Kidney tubule cell (primary cell): ENCODE data around the gene TTC23L.
"Not testable (repeated sequence)": the region's sequence is repeated elsewhere in the genome, so short reads cannot be mapped to it uniquely, and the experiment has no call there.

Experiments
- DNase-seq: peaks from one replicate; pipeline ENCODE4 v3.0.0-alpha.2; 2018; ENCODE audit warnings: low spot score

The TTC23L gene, protein sequence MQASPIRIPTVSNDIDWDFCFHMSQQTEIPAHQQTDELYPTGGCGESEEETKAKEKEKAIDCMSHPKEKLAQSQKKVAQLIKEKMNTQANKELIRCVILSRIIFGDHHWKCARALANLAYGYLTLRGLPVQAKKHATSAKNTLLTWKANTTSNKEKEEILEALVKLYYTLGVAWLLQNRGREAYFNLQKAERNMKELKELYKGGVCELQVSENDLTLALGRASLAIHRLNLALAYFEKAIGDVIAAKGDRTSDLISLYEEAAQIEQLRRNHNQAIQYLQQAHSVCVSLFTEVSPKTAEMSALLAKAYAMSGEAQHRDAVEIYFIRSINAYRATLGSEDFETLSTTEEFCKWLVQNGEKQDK

DNA sequence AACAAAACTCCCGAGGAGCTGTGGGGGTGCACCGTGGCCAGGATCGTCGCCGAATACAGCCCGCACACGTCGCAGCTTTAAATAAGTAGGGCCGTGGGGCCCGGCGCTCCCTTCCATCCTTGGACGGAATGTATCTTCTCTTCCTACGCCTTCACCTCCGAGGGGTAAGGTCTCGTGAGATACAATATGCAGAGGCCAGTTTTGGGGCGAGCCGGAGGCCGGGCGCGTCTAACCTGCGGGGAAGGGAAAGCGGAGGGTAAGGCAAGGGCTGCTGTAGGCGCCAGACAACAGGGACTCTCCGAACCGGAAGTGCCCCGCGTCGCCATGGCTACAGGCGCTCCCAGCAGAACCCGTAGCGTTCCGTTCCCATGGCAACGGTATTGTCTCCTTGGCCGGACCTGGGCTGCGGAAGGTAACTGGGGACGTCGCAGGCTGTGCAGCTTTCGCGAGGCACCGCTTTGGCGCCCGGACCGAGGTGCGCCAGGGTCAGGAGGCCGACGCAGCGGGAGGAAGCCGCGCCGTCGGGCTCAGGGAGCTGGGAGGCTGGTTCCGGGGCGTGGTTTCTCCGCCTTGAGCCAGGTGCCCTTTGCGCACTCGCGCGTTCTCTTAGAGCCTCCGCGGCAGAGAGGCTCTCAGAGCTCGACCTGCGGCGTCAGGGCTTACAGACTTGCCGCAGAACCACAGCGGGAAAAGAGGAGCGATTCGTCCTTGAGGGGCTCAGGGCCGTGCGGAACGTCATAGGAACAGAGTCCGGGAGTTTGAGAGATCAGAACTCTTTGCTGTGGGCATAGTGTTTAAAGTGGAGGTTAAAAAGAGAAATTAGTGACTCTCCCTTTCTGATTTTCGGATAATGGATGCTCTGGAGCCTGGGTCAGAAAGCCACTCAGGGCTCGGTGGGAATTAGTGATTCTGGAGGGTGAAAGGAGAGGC lies at the start of gene TTC23L:
TSS of gene TTC23L (plus strand) at position 380 of the 930 bp plus-strand sequence. CDS start 1,508 bp downstream, outside the sequence.
- DNase-seq = peak; percentile 92

DNA sequence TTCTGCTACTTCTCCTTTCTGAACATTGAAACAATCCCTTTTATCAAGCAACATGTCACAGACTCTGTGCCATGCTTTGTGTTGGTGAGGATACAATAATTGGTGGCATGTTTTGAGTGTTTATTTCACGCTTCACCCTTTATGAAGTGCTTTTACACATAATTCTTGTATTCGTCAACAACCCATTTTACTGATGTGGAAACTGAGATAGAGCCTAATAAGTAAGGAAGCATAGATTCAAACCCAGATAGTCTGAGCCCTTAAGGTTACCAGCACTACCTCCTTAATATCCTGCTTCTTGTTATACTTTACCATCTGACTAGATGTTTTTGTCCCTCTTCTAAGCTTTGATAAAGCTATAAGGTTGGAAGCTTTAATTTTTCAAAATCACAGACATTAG lies 49.3 kb upstream of the TTC23L start:
- DNase-seq = no peak

DNA sequence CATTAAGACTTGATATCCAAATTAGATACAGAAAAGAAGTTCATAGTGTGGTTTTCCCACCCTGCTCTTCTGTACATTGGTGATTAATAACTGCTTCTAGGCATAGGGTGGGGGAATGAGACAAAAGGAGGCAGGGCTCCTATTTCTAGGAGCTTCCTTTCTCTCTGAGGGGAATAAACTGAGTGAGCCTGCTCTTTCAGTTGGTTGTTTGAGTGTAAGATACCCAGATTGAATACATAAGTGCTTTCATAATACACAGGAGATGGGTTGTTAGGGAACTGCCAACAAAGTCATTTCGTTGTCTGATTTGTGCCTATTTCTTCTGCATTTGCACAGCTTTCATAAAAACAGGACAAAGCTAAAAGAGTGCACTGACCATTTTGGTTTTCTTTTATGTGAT lies 48.9 kb upstream of the TTC23L start:
- DNase-seq = no peak

DNA sequence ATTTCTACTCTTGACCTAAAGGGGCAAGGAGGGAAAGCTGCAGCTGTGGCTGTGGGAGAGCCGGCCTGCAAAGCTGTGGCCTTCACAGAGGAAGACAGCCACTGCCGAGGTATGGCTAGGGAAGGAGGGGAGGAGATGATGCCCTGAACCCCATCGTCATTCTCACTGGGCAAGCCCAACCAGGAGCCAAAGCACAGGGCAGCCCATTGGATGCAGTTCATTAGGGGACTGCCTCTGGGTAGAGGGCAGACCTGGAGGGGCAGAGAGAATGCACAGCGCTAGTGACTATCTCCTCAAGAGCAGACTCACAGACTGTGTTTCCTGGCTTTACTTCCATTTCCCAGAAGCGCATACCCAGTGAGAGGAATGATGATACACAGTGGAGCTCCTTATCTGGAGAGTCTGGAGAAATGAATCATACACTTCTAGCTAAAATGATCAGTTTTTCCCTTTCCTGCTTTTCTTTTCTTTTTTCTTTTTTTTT lies 47.2 kb upstream of the TTC23L start:
- peak; percentile 17 for DNase-seq

DNA sequence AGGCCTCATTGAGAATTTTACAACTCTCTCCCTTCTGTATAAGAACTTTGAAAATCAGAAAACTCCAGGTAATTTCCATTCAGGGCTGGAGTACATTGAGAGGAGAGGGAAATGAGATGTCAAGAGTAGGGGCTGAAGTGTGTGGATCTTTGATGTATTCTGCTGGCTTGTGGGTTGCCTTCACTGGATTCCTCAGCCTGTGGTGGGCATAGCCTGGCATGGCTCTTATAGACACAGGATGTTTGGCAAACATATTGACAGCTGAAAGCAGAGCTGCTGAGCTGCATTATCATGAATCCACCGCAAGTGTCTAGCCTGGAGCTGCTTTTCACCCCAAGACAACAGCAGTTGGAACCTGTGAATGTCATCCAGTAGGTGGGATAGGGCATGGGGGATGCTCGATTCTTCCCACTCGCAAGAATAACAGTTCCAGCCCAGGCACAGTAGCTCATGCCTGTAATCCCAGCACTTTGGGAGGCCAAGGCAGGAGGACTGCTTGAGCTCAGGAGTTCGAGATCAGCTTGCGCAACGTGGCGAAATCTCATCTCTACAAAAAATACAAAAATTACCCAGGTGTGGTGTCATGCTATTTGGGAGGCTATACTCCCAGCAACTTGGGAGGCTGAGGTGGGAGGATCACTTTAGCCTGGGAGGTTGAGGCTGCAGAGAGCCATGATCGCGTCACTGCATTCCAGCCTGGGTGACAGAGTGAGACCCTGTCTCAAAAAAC lies 36.0 kb upstream of the TTC23L start:
- no peak for DNase-seq

DNA sequence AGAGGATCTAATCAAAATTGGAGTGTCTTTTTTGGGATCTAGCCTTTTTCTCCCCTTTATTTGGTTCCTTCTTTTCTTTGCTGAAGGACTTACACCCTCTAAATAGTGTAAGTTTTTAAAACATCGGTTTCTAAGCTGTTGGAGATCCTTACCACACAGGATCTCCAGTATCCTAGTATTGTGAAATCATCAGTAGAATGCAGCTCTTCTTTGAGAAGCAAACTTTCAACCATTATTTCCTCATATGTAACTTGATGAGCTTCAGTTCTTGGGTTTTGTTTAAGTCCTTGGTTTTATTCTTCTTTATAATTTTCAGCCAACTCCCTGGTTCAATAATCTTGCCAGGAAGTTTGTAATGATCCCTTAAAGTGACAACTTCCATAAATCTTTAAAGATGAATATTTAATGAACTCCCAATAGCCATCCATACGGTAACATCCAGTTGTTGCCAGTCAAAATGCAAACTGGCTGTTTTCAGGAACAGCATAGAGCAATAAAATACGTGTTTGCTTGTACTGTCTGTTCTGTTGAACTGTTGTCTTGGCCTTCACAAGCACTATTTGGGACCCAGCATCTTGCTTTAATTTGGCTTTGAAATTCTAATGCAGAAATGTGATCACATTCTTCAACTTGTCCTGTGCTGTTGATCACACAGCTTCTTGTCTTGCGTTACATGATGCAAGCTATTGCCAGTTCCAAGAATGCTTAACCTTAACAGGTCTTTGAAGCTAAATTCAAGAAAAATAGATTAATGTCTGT lies 34.8 kb upstream of the TTC23L start:
- no peak for DNase-seq

DNA sequence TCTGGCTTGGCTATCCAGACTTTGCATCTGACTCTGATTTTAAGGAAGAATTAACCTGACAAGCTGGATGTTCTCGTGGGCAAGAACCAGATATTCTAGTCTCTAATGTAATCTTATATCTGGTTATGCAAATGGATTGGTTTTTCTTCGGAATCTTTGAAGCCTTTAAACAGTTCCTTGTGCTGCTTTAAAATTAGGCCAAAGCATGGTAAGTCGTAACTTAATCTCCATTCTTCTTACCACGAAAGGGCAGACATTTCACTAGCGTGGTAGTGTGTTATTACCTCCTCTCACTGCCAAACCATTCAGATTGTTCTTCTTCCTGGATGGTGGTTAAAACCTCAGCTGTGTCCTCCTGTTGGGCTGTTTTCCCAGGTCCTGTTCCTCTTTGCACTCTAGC lies 34.1 kb upstream of the TTC23L start:
- no peak for DNase-seq

DNA sequence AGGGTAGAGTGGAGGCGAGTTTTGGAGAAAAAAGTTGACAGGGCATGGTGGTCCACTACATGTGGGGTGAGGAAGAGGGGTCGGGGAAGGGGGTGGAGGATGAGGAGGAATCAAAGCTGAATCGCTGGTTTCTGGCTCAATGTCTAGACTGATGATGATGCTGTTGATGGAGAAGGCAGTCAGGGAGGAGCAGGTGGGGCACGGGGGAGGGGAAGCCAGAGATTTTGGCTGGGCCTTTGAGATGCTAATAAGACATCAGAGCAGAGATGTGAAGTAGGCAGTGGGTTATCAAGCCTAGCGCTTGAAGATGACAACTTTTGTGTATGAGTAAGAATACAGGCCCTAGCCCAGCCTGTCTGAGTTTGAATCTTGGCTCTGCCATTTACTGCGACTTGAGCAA lies 32.4 kb upstream of the TTC23L start:
- DNase-seq = no peak

DNA sequence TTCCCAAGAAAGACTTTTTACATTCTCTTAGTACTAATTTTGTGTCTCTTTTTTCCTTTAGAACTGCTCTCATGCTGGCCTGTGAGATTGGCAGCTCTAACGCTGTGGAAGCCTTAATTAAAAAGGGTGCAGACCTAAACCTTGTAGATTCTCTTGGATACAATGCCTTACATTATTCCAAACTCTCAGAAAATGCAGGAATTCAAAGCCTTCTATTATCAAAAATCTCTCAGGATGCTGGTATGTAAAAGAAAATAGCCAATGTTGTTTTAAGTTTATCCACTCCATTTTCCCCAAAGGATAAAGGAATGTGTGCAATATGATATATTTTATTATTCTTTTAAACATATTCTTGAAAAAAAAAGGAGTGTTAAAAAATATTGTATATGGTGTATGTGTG lies 27.3 kb upstream of the TTC23L start:
- no peak for DNase-seq

DNA sequence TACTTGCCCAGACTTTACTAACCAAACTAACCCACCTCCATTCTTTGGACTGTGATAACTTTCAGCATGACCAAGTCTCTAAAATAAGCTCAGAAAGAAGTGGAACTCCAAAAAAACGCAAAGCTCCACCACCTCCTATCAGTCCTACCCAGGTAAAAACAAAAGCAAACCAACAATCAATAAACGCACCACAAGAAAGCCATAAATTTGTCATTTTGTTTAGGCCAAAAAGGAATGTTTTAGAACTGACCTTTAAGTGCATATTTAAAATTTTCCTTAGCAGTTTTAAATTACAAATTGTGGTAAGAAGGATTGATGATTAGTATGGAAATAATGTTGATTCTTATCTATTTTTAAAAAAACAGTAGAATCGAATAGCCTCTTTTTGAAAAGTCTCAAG lies 25.5 kb upstream of the TTC23L start:
- DNase-seq = no peak

DNA sequence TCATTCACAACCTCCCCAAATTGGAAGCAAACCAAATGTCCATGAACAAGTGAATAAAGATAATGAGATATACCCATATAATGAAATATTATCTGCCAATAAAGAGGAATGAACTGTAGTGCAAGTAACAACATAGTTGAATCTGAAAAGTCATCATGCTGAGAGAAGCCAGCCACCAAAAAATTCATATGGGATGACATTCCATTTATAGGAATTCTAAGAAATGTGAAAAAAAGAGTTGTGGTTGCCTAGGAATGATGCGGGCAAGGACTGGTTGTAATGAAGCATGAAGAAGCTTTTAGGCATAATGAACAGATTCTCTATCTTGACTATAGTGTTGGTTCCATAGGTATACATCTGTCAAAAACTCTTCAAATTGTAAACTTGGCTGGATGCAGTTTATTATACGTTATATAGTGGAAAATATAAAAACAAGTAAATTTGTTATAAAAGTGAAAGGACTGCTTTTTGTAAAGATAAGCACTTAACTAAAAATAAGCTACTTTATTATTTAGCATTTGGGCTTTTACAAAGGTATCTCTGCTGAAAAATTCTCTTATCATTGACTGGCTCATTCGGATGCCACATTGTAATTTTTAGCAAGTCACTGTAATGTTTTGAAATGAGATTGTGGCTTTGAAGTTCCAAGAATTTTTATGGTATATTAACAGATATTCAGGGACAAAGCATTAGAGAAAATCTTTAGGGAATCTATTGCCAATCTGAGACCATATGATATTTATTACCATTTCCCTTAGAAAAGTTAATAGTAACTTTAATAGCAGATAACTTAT lies 21.2 kb upstream of the TTC23L start:
- no peak for DNase-seq

DNA sequence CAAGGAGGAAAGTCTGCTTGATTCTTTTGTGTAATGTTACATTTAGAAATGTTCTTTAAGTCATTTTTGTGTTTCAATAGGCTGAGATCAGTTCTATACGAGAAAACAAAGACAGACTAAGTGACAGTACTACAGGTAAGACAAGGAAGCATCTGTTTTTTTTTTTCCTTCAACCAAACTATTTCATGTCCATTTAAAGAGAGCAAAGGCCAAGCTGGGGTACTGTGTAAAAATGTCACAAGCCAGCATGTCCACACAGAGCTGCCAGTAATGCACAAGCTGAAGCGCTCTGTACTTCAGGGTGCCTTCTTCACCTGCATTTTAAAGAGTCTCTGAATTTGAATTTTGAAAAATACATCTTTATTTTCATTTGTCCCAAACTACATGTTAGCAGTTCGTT lies 20.2 kb upstream of the TTC23L start:
- no peak for DNase-seq

DNA sequence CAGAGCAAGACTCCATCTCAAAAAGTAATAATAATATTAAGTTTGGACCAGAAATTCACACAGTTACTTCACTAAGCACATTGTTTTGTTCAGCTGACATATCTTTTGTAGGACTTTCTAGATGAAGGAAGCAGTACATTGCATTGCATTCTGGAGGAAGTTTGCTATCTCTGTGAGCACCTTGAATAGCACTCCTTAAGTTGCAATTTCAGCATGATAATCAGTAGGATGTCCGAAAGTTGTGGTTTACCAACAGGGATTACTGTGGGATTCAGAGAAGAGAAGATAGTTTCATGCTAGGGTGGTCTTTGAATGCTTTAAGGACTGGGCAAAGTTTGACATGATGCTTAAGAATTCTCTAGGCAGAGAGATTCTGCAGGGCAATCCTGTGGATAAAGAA lies 18.4 kb upstream of the TTC23L start:
- DNase-seq = no peak

DNA sequence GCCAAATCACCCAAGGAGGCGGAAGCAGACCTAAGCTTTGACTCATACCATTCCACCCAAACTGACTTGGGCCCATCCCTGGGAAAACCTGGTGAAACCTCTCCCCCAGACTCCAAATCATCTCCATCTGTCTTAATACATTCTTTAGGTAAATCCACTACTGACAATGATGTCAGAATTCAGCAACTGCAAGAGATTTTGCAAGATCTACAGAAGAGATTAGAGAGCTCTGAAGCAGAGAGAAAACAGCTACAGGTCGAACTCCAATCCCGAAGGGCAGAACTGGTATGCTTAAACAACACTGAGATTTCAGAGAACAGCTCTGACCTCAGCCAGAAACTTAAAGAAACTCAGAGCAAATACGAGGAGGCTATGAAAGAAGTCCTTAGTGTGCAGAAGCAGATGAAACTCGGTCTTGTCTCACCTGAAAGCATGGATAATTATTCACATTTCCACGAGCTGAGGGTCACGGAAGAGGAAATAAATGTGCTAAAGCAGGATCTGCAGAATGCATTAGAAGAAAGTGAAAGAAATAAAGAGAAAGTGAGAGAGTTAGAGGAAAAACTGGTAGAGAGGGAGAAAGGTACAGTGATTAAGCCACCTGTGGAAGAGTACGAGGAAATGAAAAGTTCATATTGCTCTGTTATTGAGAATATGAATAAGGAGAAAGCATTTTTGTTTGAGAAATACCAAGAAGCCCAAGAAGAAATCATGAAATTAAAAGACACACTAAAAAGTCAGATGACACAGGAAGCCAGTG lies 15.8 kb upstream of the TTC23L start:
- DNase-seq = no peak

DNA sequence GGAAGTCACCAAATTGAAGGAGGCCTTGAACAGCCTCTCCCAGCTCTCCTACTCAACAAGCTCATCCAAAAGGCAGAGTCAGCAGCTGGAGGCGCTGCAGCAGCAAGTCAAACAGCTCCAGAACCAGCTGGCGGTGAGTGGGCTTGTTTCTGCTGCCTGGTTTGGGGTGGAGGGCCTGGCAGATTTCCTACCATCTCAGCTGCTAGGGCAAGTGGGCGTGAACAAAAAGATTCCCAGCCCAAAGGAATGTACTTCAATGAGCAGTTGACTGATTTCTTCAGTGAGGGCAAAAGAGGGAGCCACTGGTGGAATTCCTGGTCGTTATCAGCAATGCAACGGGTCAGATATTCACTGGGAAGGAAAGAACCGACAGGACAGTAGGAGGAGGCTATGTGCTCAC lies 12.6 kb upstream of the TTC23L start:
- no peak for DNase-seq

DNA sequence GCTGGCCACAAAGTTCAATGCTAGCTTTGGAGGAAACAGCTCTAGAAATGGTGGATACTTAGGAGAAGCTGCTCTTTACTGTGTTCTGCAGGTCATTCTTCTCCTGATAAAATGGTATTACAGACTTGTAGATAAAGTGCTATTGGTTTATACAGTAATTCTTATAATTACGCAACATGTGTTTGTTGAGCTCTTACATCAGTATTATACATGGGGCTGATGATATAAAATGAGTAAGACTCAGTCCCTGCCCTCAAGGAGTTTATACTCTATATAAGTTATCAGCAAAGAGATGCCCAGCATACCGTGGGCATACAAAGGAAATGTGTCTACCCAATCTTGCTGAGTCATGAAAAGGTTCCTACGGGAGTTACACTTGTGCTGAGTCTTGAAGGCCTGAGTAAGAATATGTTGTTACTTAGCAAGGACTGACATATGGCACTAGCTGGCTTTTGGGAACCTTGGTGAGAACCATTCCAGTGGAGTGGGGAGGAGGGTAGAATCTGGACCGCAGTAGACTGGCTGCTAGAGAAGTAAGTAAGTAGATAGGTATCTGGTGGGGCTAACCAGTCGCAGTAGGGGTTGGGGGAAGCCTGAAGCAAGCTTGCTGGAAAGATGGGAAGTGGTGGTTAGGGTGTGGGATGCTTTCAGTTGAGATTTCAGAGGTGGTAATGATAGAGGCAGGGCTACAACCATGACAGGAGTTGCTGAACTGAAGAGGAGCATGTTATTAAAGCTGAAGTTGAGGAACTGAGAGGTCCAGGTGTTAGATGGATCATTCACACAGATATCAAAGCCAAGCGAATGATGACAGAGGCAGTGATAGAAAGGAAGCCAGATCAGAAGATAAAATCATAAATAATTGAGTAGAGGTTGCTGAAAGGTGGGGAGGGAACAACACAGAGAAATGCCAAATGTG lies 11.1 kb upstream of the TTC23L start:
- no peak for DNase-seq

DNA sequence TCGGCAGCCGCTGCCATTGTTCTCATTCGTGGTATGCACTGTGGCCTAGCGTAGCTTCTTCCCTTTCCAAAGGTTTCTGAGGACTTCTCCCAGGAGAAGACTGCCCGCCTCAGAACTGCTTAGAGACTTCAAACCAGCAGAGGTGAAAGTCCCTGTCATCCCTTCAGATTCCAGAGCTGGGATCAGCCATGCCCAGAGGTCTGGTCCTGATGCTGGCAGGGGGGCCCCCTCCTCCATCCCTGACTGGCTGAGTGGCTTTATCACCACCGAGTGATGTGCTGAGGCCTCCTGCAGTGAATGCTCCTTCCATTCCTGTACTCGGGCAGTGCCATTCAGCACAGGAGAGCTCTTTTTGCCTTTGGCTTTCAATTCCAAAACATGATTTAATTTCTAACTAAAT lies 8.1 kb upstream of the TTC23L start:
- not testable (repeated sequence) for DNase-seq

DNA sequence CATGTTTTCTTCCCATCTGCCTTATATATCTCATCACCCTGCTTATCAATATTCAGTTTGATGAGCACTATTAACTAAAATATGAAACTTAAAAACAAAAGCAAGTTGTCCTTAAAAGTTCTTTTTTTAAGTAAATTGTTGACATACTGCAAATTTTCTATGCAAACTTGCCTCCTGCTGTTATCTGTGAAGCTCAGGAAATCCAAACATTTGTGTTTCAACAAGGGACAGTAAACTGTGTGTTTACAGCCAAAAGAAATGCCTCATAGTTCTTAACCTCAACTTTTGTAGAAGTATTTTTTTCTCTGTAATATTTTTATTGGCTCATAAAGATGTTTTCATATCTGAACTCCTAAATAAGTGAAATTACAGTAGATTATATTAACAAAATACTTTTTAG lies 7.7 kb upstream of the TTC23L start:
- DNase-seq = no peak

DNA sequence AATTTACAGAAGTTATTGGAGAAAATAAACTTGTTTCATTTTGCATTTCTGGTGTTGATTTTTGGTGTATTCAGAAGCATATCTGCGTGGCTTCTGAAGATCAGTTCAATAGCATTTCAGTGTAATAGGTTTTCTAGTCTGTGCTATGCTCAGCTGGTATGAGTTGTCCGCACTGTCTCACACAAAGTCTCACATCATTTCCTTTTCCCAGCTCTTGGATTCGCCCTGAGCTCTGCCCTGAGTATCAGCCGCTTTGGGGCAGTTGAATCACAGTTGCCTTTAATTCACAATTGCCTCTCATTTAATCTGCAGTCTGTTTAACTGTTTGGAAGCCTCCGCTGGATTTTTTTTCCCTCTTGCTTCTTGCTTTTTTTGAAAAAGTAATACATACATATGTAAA lies 6.4 kb upstream of the TTC23L start:
- no peak for DNase-seq
